ENCODE results near the gene PRDM16. TPM values are rescaled to one million over a fixed set of nuclear protein-coding genes. Genes with fewer than 3 reads are reported as not detected.
A peak's percentile ranks its signal among the peaks of the same experiment; 100 is the strongest.

PRDM16 gene
- total and polyA plus RNA-seq, 4 donors = 5.0 to 80.7 (median 41.5) TPM

DNA sequence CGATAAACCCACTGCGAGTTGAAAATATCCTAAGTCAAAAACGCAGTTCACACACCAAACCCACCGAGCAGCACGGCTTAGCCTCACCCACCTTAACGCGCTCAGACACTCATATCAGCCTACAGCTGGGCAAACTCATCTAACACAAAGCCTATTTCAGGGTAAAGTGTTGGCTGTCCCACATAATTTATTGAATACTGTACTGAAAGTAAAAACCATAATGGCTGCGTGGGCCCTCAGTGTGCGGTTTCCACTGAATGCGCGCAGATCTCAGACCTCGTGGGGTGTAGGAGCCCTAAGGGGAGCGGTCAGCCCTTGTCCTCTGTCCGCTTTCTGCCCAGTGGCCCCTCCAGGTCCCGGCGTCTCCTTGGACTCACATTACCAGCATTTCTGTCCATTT lies 227.8 kb downstream of the PRDM16 start:
- Histone ChIP-seq H3K4me1 (ENCODE audit: control insufficient read depth in 1 of 2, insufficient read depth in 2 of 2, low read length in 2 of 2) (no peaks in the 10 kb centered on the region), H3K27ac (ENCODE audit: low read depth in 1 of 2, low read length in 2 of 2) (no peak overlapping the region), H3K4me3 (ENCODE audit: low read length in 2 of 2) (no peak overlapping the region), H3K36me3 (ENCODE audit: control insufficient read depth in 1 of 2, insufficient read depth in 2 of 2, low read length in 1 of 2) (no peaks in the 10 kb centered on the region), H3K27me3 (ENCODE audit: control insufficient read depth in 1 of 2, insufficient read depth in 2 of 2, low read length in 1 of 2) (no peaks in the 10 kb centered on the region), H3K9me3 (ENCODE audit: control insufficient read depth, low read length) (no peaks in the 10 kb centered on the region)
- no peak for ATAC-seq (ENCODE audit: low FRiP score)
- 89 to 91% methylated on average over 16 of the region's 16 CpGs for WGBS, 2 donors
- intact Hi-C loops (cut with DNase I) = no loop called here
- no peak for DNase-seq

DNA sequence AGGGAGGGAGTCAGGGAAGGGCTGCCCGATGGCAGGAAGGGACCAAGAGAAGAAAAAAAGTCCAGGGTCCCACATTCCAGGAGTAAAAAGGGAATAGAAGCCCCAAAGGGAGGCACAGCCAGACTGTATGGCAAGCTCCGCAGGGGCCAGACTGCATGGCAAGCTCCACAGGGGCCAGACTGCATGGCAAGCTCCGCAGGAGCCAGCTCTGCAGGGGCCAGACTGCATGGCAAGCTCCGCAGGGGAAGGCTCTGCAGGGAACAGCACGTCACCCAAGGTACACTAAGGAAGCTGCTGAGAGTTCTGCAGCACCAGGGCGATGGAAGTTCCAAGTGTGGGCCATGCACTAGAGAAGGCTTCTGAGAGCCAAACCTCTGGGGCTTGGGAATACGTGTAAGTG lies 228.8 kb downstream of the PRDM16 start:
- DNase-seq = no peak
- Histone ChIP-seq H3K4me3 (ENCODE audit: low read length in 2 of 2) (no peak overlapping the region), H3K4me1 (ENCODE audit: control insufficient read depth in 1 of 2, insufficient read depth in 2 of 2, low read length in 2 of 2) (no peaks in the 10 kb centered on the region), H3K27ac (ENCODE audit: low read depth in 1 of 2, low read length in 2 of 2) (no peak overlapping the region), H3K27me3 (ENCODE audit: control insufficient read depth in 1 of 2, insufficient read depth in 2 of 2, low read length in 1 of 2) (no peaks in the 10 kb centered on the region), H3K36me3 (ENCODE audit: control insufficient read depth in 1 of 2, insufficient read depth in 2 of 2, low read length in 1 of 2) (no peaks in the 10 kb centered on the region), H3K9me3 (ENCODE audit: control insufficient read depth, low read length) (no peaks in the 10 kb centered on the region)
- 28 to 41% methylated on average over 7 of the region's 7 CpGs for WGBS, 2 donors
- intact Hi-C loops (cut with DNase I) = no loop called here
- ATAC-seq (ENCODE audit: low FRiP score) = no peak

DNA sequence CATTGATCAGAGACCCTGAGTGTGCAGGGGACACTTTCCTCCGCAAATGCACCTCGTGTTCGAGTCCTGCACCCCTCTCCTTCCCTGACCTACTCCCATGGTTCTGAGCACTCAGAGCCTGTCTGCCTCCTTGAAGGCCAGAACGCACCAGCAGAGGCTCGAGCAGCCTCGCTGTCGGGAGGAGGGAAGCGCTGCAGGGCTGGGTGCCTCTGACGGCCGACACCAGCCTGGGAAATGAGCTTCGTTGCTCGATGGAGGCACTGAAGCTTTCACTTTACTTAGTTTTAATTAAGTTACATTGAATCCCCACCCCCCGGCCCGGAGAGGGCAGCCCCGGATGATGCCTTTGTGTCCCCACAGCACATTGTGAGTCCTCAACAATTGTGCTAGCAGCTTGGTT lies 229.2 kb downstream of the PRDM16 start:
- whole genome bisulfite sequencing, 2 donors = 88 to 95% methylated on average over 15 of the region's 15 CpGs
- Histone ChIP-seq H3K27ac (ENCODE audit: low read depth in 1 of 2, low read length in 2 of 2) (no peak overlapping the region), H3K27me3 (ENCODE audit: control insufficient read depth in 1 of 2, insufficient read depth in 2 of 2, low read length in 1 of 2) (no peaks in the 10 kb centered on the region), H3K9me3 (ENCODE audit: control insufficient read depth, low read length) (no peaks in the 10 kb centered on the region), H3K36me3 (ENCODE audit: control insufficient read depth in 1 of 2, insufficient read depth in 2 of 2, low read length in 1 of 2) (no peaks in the 10 kb centered on the region), H3K4me3 (ENCODE audit: low read length in 2 of 2) (no peak overlapping the region), H3K4me1 (ENCODE audit: control insufficient read depth in 1 of 2, insufficient read depth in 2 of 2, low read length in 2 of 2) (no peaks in the 10 kb centered on the region)
- peak; percentile 17 for ATAC-seq (ENCODE audit: low FRiP score)
- intact Hi-C loops (cut with DNase I) = no loop called here
- DNase-seq = no peak

DNA sequence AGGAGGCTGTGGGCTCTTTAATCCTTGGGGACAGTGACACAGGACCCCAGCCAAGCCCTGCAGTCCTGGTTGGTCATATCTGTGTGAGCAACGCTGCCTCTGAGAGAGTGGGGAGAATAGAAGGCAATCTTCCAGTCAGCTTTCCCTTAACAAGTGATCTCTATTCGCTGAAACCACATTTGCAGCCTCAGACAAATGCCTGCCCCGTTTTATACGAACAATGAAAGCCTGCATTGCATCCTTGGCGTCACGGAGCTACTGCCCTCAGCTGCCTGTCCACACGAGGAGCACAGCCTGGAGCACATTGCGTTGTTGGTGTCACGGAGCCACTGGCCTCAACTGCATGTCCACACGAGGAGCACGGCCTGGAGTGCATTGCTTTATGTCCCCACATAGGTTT lies 235.2 kb downstream of the PRDM16 start:
- DNase-seq (no peak), ATAC-seq (ENCODE audit: low FRiP score) (no peak)
- H3K4me3 ChIP-seq (ENCODE audit: low read length in 2 of 2) = no peak overlapping the region
- no peaks in the 10 kb centered on the region for H3K36me3 ChIP-seq (ENCODE audit: control insufficient read depth in 1 of 2, insufficient read depth in 2 of 2, low read length in 1 of 2)
- H3K27ac ChIP-seq (ENCODE audit: low read depth in 1 of 2, low read length in 2 of 2) = no peak overlapping the region
- WGBS, 2 donors = 38 to 47% methylated on average over 11 of the region's 11 CpGs
- H3K4me1 ChIP-seq (ENCODE audit: control insufficient read depth in 1 of 2, insufficient read depth in 2 of 2, low read length in 2 of 2) = peaks cover 1 to 3% of the 10 kb centered on the region in 2 donors
- intact Hi-C loops (cut with DNase I) = loop anchor here in 1 of 2 donors (10.0 kb wide), 1 partner anchor 379 kb away; no protein-coding TSS in a partner anchor
- no peaks in the 10 kb centered on the region for H3K27me3 ChIP-seq (ENCODE audit: control insufficient read depth in 1 of 2, insufficient read depth in 2 of 2, low read length in 1 of 2)
- H3K9me3 ChIP-seq (ENCODE audit: control insufficient read depth, low read length) = no peaks in the 10 kb centered on the region

DNA sequence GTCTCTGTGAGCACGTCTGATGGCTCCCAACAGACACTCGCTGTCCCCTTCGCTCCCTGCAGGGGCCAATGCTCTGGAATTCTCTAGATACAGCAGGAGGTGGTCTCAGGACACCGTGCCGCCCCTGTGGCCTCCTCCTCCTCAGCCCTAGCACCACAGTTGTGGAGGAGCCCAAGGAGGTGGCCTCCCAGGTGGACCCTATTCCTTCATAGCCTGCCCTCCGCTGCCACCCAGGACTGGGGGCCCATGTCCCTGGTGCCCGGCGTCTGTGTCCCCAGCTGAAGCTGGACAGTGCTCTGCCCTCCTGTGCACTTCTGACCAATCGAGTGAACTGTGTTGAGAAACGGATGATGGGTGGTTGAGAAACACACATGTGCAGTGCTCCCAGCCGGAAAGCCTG lies 235.7 kb downstream of the PRDM16 start:
- ATAC-seq (ENCODE audit: low FRiP score) = no peak
- H3K4me3 ChIP-seq (ENCODE audit: low read length in 2 of 2) = no peak overlapping the region
- no peak overlapping the region for H3K27ac ChIP-seq (ENCODE audit: low read depth in 1 of 2, low read length in 2 of 2)
- no peaks in the 10 kb centered on the region for H3K27me3 ChIP-seq (ENCODE audit: control insufficient read depth in 1 of 2, insufficient read depth in 2 of 2, low read length in 1 of 2)
- H3K9me3 ChIP-seq (ENCODE audit: control insufficient read depth, low read length) = no peaks in the 10 kb centered on the region
- intact Hi-C loops (cut with DNase I) = loop anchor here in 1 of 2 donors (10.0 kb wide), 1 partner anchor 380 kb away; no protein-coding TSS in a partner anchor
- WGBS, 2 donors = 90 to 91% methylated on average over 11 of the region's 11 CpGs
- H3K4me1 ChIP-seq (ENCODE audit: control insufficient read depth in 1 of 2, insufficient read depth in 2 of 2, low read length in 2 of 2) = peaks cover 1 to 3% of the 10 kb centered on the region in 2 donors
- no peak for DNase-seq
- no peaks in the 10 kb centered on the region for H3K36me3 ChIP-seq (ENCODE audit: control insufficient read depth in 1 of 2, insufficient read depth in 2 of 2, low read length in 1 of 2)

DNA sequence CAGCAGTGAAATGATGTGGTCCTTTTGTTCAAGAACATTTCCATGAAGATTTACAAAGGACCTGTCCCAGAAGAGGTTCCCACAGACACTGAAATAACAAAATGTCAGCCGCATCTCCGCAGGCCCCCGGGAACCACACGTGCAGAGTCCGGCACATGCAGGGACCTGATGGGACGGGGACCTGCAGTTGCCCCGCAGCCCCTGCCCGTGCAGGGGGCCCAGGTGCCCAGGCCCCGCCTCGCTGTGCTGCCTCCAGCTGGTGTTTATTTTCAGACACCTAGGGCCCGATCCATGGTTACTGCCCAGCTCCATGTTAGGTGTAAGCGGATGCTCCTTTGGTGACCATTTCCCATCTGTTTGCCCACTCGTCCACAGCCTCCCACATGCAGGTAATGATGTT lies 236.2 kb downstream of the PRDM16 start:
- Histone ChIP-seq H3K4me3 (ENCODE audit: low read length in 2 of 2) (no peak overlapping the region), H3K27ac (ENCODE audit: low read depth in 1 of 2, low read length in 2 of 2) (no peak overlapping the region), H3K36me3 (ENCODE audit: control insufficient read depth in 1 of 2, insufficient read depth in 2 of 2, low read length in 1 of 2) (no peaks in the 10 kb centered on the region), H3K9me3 (ENCODE audit: control insufficient read depth, low read length) (no peaks in the 10 kb centered on the region), H3K4me1 (ENCODE audit: control insufficient read depth in 1 of 2, insufficient read depth in 2 of 2, low read length in 2 of 2) (peaks cover 1 to 3% of the 10 kb centered on the region in 2 donors), H3K27me3 (ENCODE audit: control insufficient read depth in 1 of 2, insufficient read depth in 2 of 2, low read length in 1 of 2) (no peaks in the 10 kb centered on the region)
- DNase-seq (no peak), ATAC-seq (ENCODE audit: low FRiP score) (no peak)
- intact Hi-C loops (cut with DNase I) = loop anchor here in 1 of 2 donors (10.0 kb wide), 1 partner anchor 380 kb away; no protein-coding TSS in a partner anchor
- 93 to 96% methylated on average over 13 of the region's 13 CpGs for WGBS, 2 donors

DNA sequence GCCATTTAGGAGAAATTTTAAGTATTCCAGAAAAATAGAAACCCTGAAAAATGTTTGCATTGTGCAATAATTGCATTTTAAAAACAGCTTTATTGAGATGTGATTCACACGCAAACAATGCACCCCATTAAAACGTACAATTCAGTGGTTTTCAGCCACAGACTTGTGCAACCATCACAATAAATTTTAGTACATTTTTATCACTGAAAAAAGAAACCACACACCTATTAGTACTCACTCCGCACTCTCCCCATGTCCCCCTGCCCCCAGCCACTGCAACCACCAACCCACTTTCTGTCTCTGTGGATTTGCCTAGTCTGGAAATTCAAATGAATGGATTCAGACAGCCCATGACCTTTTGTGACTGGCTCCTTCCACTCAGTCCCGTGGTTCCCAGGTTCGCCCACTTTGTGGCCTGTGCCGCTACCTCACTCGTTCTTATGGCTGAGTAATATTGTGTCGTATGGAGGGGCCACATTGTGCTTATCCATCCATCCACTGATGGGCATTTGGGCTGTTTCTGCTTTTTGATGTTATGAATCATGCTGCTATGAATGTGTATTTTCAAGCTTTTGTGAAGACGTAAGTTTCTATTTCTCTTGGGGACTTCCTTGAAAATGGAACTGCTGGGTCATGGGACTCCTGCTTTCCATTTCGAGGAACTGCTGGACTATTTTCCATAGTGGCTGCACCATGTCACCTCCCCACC lies 237.7 kb downstream of the PRDM16 start:
- WGBS, 2 donors = 44 to 46% methylated on average over 10 of the region's 10 CpGs
- DNase-seq = no peak
- peak; percentile 27 for ATAC-seq (ENCODE audit: low FRiP score)

DNA sequence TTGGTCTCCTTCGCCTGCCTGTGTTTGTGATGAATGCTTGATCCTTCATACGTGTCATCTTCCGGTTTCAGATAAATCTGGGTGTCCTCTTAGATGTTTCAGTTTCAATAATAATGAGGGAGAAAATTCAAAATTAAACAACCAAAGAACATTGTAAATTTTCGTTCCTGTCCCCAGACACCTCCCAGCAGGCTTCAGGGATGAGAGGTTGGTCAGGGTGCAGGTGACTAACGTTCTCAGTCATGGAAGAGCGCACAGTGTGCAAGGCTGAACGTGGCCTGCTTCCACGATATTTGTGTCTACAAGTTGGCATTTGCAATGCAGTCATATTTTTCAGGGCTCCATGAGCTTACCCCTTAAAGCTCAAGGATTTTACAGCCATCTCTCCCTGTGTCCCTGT lies 238.4 kb downstream of the PRDM16 start:
- H3K4me3 ChIP-seq (ENCODE audit: low read length in 2 of 2) = no peak overlapping the region
- H3K36me3 ChIP-seq (ENCODE audit: control insufficient read depth in 1 of 2, insufficient read depth in 2 of 2, low read length in 1 of 2) = no peaks in the 10 kb centered on the region
- no peaks in the 10 kb centered on the region for H3K9me3 ChIP-seq (ENCODE audit: control insufficient read depth, low read length)
- DNase-seq (no peak), ATAC-seq (ENCODE audit: low FRiP score) (no peak)
- peaks cover 1 to 3% of the 10 kb centered on the region in 2 donors for H3K4me1 ChIP-seq (ENCODE audit: control insufficient read depth in 1 of 2, insufficient read depth in 2 of 2, low read length in 2 of 2)
- WGBS, 2 donors = 51% methylated on average over 8 of the region's 8 CpGs
- peak overlapping the region in 1 of 2 donors; percentile 18 for H3K27ac ChIP-seq (ENCODE audit: low read depth in 1 of 2, low read length in 2 of 2)
- H3K27me3 ChIP-seq (ENCODE audit: control insufficient read depth in 1 of 2, insufficient read depth in 2 of 2, low read length in 1 of 2) = no peaks in the 10 kb centered on the region
- intact Hi-C loops (cut with DNase I) = loop anchor here in 1 of 2 donors (10.0 kb wide), 1 partner anchor 383 kb away; no protein-coding TSS in a partner anchor

More for the DNA sequence above, 237.7 kb downstream of the PRDM16 start:
- intact Hi-C loops (cut with DNase I) = loop anchor here in 1 of 2 donors (10.0 kb wide), 1 partner anchor 382 kb away; no protein-coding TSS in a partner anchor
- Histone ChIP-seq H3K4me3 (ENCODE audit: low read length in 2 of 2) (no peak overlapping the region), H3K36me3 (ENCODE audit: control insufficient read depth in 1 of 2, insufficient read depth in 2 of 2, low read length in 1 of 2) (no peaks in the 10 kb centered on the region), H3K4me1 (ENCODE audit: control insufficient read depth in 1 of 2, insufficient read depth in 2 of 2, low read length in 2 of 2) (peaks cover 1 to 3% of the 10 kb centered on the region in 2 donors), H3K9me3 (ENCODE audit: control insufficient read depth, low read length) (no peaks in the 10 kb centered on the region), H3K27ac (ENCODE audit: low read depth in 1 of 2, low read length in 2 of 2) (peak overlapping the region in 1 of 2 donors; percentile 25), H3K27me3 (ENCODE audit: control insufficient read depth in 1 of 2, insufficient read depth in 2 of 2, low read length in 1 of 2) (no peaks in the 10 kb centered on the region)

DNA sequence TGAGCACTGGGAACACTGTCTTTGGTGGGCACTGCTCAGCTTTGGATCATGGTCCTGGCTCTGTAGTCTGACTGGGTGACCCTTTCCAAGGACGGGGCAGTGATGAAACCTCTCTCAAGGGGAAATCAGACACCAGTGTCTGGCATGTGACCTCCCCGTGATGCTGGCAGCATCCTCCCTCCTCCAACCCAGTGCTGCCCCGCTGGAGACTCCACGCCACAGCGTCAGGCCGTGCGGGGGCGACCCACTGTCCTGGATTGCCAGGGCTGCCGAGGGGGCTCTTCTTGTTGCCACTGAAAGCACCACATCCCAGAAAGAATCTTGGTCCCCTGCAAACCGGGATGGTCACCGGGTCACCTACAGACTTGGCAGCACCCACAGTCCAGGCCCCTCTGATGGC lies 239.1 kb downstream of the PRDM16 start:
- Histone ChIP-seq H3K36me3 (ENCODE audit: control insufficient read depth in 1 of 2, insufficient read depth in 2 of 2, low read length in 1 of 2) (no peaks in the 10 kb centered on the region), H3K4me1 (ENCODE audit: control insufficient read depth in 1 of 2, insufficient read depth in 2 of 2, low read length in 2 of 2) (peaks cover 1 to 3% of the 10 kb centered on the region in 2 donors), H3K27me3 (ENCODE audit: control insufficient read depth in 1 of 2, insufficient read depth in 2 of 2, low read length in 1 of 2) (no peaks in the 10 kb centered on the region), H3K4me3 (ENCODE audit: low read length in 2 of 2) (no peak overlapping the region), H3K9me3 (ENCODE audit: control insufficient read depth, low read length) (no peaks in the 10 kb centered on the region), H3K27ac (ENCODE audit: low read depth in 1 of 2, low read length in 2 of 2) (no peak overlapping the region)
- DNase-seq (no peak), ATAC-seq (ENCODE audit: low FRiP score) (no peak)
- 94 to 96% methylated on average over 11 of the region's 11 CpGs for WGBS, 2 donors
- intact Hi-C loops (cut with DNase I) = loop anchor here in 1 of 2 donors (10.0 kb wide), 1 partner anchor 383 kb away; no protein-coding TSS in a partner anchor

All from aorta (tissue), 5 donors.